HTR-8/SVneo (cell line): ENCODE results near the gene GH1.
"Not testable (repeated sequence)": the region's sequence is repeated elsewhere in the genome, so short reads cannot be mapped to it uniquely, and the experiment has no call there.

Experiments used
- DNase-seq: peaks from one replicate; pipeline ENCODE4 v3.0.0; 2011; ENCODE audit warnings: low spot score, mixed read lengths; ENCODE audit not compliant: insufficient read length
- FAIRE-seq: peaks from 2 replicates; lab custom pipeline; 2011; peaks lifted over from hg19 to GRCh38; lab: Jason Lieb, UNC

The GH1 gene

GRCh38 chr17:63904796-63905195, 13.8 kb downstream of the GH1 start:
- DNase-seq, FAIRE-seq: not testable (repeated sequence)

- FAIRE-seq: peak; percentile 16
- DNase-seq: not testable (repeated sequence)
These were observed 14.8 kb downstream of the GH1 start for GRCh38 chr17:63903787-63904201.

GRCh38 chr17:63901971-63902370, 16.7 kb downstream of the GH1 start:
- FAIRE-seq, DNase-seq: not testable (repeated sequence)

- not testable (repeated sequence) for FAIRE-seq, DNase-seq
These were observed 19.5 kb downstream of the GH1 start for GRCh38 chr17:63898899-63899798.

GRCh38 chr17:63896524-63897354, 21.9 kb downstream of the GH1 start, which contains the start of gene CSH1:
Gene CSH1 (minus strand): TSS chr17:63896574. CDS start chr17:63896511, 63 bp downstream.
- not testable (repeated sequence) for DNase-seq, FAIRE-seq

GRCh38 chr17:63894821-63895220, 23.8 kb downstream of the GH1 start:
- FAIRE-seq, DNase-seq: not testable (repeated sequence)

GRCh38 chr17:63894021-63894420, 24.6 kb downstream of the GH1 start:
- DNase-seq, FAIRE-seq: not testable (repeated sequence)

- not testable (repeated sequence) for DNase-seq, FAIRE-seq
These were observed 26.2 kb downstream of the GH1 start for GRCh38 chr17:63892316-63893037.

GRCh38 chr17:63889026-63889848, 29.4 kb downstream of the GH1 start:
- not testable (repeated sequence) for DNase-seq, FAIRE-seq

GRCh38 chr17:63885119-63885518, 33.5 kb downstream of the GH1 start:
- not testable (repeated sequence) for FAIRE-seq, DNase-seq

GRCh38 chr17:63882626-63883126, 36.0 kb downstream of the GH1 start:
- not testable (repeated sequence) for DNase-seq, FAIRE-seq

GRCh38 chr17:63881935-63882601, 36.6 kb downstream of the GH1 start, which contains the start of gene GH2:
Gene GH2 (minus strand): TSS chr17:63881944. CDS start chr17:63881801, 143 bp downstream.
- DNase-seq: peak; percentile 88

GRCh38 chr17:63881337-63881736, 37.3 kb downstream of the GH1 start:
- DNase-seq, FAIRE-seq: not testable (repeated sequence)

More at GRCh38 chr17:63881935-63882601, 36.6 kb downstream of the GH1 start, which contains the start of gene GH2:
- no peak for FAIRE-seq

- DNase-seq: no peak
- FAIRE-seq: no peak
These were observed 37.9 kb downstream of the GH1 start for GRCh38 chr17:63880706-63881105.

GRCh38 chr17:63878413-63878812, 40.2 kb downstream of the GH1 start:
- FAIRE-seq, DNase-seq: not testable (repeated sequence)

GRCh38 chr17:63874693-63875092, 43.9 kb downstream of the GH1 start:
- not testable (repeated sequence) for DNase-seq, FAIRE-seq

- not testable (repeated sequence) for DNase-seq, FAIRE-seq
These were observed 44.5 kb downstream of the GH1 start for GRCh38 chr17:63874061-63874626.
